ENCODE results near the gene CAMK2N1. TPM values are rescaled to one million over a fixed set of nuclear protein-coding genes. Genes with fewer than 3 reads are reported as not detected.
"Not testable (repeated sequence)": the region's sequence is repeated elsewhere in the genome, so short reads cannot be mapped to it uniquely, and the experiment has no call there.

CAMK2N1 gene
- total RNA-seq, 6 experiments from 2014 or later = 40.3 to 57.8 (median 42.6) TPM

DNA sequence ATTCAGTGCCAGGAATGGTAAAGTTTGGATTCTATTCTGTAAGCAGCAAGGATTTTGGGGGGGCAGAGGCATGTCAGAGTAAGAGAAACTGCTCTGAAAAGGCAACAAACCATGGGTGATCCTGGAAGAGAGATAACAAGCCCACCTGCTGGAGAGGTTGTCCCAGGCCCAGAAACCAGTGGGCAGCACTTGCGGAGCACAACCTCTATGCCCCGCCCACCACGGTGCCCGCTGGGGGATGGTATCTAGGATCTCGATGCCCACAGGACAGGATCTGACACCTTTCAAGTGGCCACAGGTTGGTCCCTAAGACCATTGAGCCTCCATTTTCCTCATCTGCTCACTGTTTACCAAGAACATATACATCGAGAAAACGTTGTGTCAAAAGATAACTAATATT is 42.2 kb upstream of the CAMK2N1 start:
- Mint-ChIP-seq H3K4me3 (no peak overlapping the region), H3K4me1 (ENCODE audit: low read depth) (no peaks in the 10 kb centered on the region), H3K36me3 (ENCODE audit: low read depth) (no peaks in the 10 kb centered on the region), H3K27ac (no peak overlapping the region), H3K27me3 (ENCODE audit: insufficient read depth) (peaks cover 28% of the 10 kb centered on the region), H3K9me3 (no peaks in the 10 kb centered on the region)
- TF ChIP-seq CTCF (IDR thresholded peaks at IDR 0.05) = no peak
- DNase-seq = no peak

- H3K36me3 Mint-ChIP-seq (ENCODE audit: low read depth) = no peaks in the 10 kb centered on the region
- H3K27ac Mint-ChIP-seq = no peak overlapping the region
- DNase-seq = no peak
- H3K9me3 Mint-ChIP-seq = no peaks in the 10 kb centered on the region
- H3K4me1 Mint-ChIP-seq (ENCODE audit: low read depth) = peaks cover 7% of the 10 kb centered on the region
- no peak overlapping the region for H3K4me3 Mint-ChIP-seq
- H3K27me3 Mint-ChIP-seq (ENCODE audit: insufficient read depth) = peaks cover 26% of the 10 kb centered on the region
- TF ChIP-seq CTCF (IDR thresholded peaks at IDR 0.05) = no peak
Observed at GRCh38 chr1:20526267-20526666, 40.3 kb upstream of the CAMK2N1 start.

DNA sequence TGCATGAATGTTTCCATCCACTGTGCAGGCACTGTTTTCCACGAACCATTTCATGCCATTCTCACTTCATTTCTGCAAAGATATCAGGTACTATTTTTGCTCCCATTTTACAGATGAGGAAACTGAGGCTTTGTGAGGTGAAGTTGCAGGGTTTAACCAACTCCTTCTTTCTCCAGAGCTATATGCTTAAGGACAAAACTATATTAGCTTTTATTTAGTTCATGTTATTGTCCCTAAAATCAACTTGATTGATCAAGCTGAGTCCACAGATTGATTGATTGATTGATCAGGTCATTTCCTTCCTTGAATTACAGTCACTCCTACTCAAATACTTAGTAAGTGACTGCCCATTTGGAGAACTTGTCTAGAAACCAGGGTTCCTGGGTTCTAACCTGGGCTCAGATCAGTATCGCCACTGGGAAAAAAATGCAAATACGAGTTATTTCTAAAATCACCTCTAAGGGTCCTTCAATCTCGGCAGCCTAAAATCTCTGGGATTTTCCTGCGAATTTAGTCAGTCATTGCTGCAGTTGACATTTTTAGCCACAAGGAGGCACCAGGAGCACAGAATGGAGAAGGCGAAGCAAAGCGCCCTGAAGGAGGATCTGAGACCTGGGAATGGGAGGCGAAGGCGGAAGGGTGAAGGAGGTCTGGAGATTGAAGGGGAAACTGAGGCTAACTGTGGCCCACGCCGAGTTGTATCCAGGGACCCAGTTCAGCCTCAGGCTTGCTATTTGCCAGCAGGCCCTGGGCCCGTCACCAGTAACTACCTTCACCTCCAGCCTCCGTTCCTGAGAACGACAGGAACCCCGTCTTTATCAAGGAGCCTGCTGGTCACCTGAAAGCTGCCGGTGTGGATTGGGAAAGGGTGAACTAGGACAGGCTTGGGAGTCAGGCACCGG is 36.2 kb upstream of the CAMK2N1 start:
- Mint-ChIP-seq H3K27me3 (ENCODE audit: insufficient read depth) (peaks cover 10% of the 10 kb centered on the region), H3K4me1 (ENCODE audit: low read depth) (peaks cover 15% of the 10 kb centered on the region), H3K4me3 (no peak overlapping the region), H3K27ac (no peak overlapping the region), H3K36me3 (ENCODE audit: low read depth) (no peaks in the 10 kb centered on the region), H3K9me3 (no peaks in the 10 kb centered on the region)
- peak; percentile 69 for DNase-seq
- TF ChIP-seq CTCF (IDR thresholded peaks at IDR 0.05) = peak; percentile 96

- H3K27ac Mint-ChIP-seq; H3K9me3 Mint-ChIP-seq; DNase-seq; H3K36me3 Mint-ChIP-seq (ENCODE audit: low read depth); H3K4me3 Mint-ChIP-seq: not testable (repeated sequence)
- H3K27me3 Mint-ChIP-seq (ENCODE audit: insufficient read depth) = peaks cover 16% of the 10 kb centered on the region
- H3K4me1 Mint-ChIP-seq (ENCODE audit: low read depth) = peaks cover 15% of the 10 kb centered on the region
Observed at GRCh38 chr1:20519609-20520262, 33.7 kb upstream of the CAMK2N1 start.

GRCh38 chr1:20511518-20512428 is 25.8 kb upstream of the CAMK2N1 start:
- H3K27me3 Mint-ChIP-seq (ENCODE audit: insufficient read depth) = peaks cover 28% of the 10 kb centered on the region
- no peak overlapping the region for H3K27ac Mint-ChIP-seq
- DNase-seq = no peak
- no peak for TF ChIP-seq CTCF (IDR thresholded peaks at IDR 0.05)
- H3K36me3 Mint-ChIP-seq (ENCODE audit: low read depth) = peaks cover 5% of the 10 kb centered on the region; the same call in 1 of the 2 replicates
- no peak overlapping the region for H3K4me3 Mint-ChIP-seq
- H3K4me1 Mint-ChIP-seq (ENCODE audit: low read depth) = peaks cover 7% of the 10 kb centered on the region
- no peaks in the 10 kb centered on the region for H3K9me3 Mint-ChIP-seq
